HUDEP-2 (cell line): ENCODE data around the gene KRTAP19-6.
"Not testable (repeated sequence)": the region's sequence is repeated elsewhere in the genome, so short reads cannot be mapped to it uniquely, and the experiment has no call there.

Experiments used
- DNase-seq, 76 experiments: peaks; one replicate each; lab custom pipeline; 2025; ENCODE audit not compliant: unreplicated experiment in 76 of 76; lab: John Stamatoyannopoulos, UW

KRTAP19-6 gene, protein sequence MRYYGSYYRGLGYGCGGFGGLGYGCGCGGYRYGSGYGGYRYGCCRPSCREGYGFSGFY

DNA sequence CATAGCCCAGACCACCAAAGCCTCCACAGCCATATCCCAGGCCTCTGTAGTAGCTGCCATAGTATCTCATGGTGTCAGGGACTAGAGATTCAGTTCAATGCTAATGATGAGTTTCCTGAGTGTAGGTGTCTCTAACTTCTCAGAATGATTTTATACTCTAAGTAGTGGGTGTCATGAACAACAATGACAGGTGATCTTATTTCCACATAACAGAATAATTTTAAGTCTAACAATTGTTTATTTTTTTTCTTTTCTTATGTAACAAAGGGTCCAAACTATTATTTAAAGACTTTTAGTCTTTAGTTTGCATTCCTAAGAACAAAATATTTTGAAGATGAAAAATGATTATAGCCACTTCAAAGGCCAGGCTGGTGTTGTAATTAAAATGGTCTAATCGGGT is at the start of gene KRTAP19-6:
Gene KRTAP19-6, minus strand, starts transcription at position 101 of the 400 bp plus-strand sequence. Its CDS starts 31 bp downstream, at position 70.
- DNase-seq, result no peak

GRCh38 chr21:30590297-30590696 is 48.6 kb upstream of the KRTAP19-6 start, which contains the start of gene KRTAP22-2:
TSS of gene KRTAP22-2 (minus strand) at chr21:30590397.
- no peak for DNase-seq

- no peak for DNase-seq
These were observed 41.2 kb upstream of the KRTAP19-6 start for GRCh38 chr21:30582870-30583269.

DNA sequence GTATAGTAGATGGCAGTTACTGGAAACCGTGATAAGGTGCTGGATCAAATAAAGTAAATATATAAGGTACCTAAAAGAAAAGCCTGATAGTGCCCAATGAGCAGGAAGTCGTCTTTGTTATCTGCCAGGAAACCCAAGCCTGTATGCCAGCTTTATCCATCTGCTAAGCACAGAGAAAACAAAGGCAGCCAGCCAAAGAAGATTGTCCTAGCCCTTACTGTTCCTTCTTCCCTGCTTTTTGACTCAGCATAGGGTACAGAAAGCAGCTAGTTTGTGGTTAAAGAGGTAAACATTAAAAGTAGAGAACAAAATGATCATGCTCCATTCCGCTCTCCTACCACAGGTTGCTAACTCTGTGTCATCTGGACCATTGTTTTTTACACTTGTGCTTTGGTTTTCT is 38.5 kb upstream of the KRTAP19-6 start:
- DNase-seq, result no peak

- DNase-seq, result no peak
These were observed 37.7 kb upstream of the KRTAP19-6 start for GRCh38 chr21:30579346-30579745.

DNA sequence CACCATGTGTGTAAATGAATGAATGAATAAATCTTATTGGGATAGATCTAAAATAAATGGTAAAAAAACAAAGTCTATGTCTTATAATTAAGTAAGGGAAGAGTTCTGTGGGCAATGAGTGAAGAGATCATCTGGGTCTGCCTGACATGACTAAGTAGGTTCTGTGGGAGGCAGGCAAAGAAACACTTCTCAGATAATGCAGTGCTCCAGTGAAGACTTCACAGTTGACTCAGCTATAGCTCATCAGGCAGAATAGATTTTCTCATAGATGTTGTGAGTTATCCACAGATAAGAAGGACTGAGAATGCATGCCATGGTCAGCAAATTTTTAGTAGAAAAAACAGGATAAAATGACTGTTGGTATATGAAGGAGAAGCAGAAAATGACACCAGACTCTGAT is 36.1 kb upstream of the KRTAP19-6 start:
- no peak for DNase-seq

GRCh38 chr21:30567617-30568016 is 26.0 kb upstream of the KRTAP19-6 start:
- DNase-seq, result no peak

GRCh38 chr21:30563630-30564029 is 22.0 kb upstream of the KRTAP19-6 start:
- no peak for DNase-seq

DNA sequence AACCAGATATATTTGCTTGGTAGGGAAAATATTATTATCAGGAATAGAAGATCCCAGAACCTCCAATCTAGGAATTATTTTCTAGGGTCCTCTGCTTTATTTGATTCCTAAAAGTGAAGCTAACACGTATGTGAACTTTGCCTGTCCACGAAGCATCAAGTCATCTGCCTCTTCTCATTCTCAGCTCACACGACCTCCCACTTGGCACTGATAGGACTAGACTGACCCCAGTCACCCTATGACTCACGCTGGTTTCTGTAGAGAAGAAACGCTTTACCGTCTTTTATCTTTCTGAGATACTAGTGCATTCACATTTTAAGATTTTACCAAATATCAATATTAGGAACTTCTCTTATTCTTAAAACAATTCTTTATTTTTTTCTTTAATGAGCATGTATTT is 21.4 kb upstream of the KRTAP19-6 start:
- DNase-seq, result no peak

GRCh38 chr21:30561957-30562356 is 20.3 kb upstream of the KRTAP19-6 start:
- no peak for DNase-seq

DNA sequence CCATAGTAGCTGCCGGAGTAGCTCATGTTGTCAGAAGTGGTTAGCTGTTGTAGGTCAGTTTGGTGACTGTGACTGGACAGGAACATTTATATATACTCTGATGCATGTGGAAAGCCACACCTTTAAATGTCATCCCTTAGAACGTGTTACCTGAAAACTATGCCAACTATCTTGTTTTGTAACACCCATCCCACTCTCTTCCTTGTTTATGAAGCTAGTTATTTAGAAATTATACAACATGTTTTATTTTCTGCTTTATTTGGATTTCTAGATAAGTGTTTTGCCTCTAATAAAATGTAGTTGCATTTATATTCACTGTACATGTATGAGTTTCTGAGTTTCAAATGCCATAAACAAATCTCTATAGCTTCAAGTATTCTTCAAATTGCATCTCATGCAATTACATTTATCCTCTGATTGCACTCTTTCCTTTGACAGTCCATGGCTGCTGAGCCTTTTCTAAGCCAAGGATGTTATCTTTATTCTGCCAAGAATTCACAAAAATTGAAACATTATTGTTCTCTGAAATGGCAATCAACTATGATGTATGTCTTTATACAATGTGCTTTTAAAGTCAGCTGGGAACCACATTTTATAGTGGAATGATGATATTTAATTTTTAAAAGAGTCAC is 19.7 kb upstream of the KRTAP19-6 start, which contains the start of gene KRTAP19-7:
Gene KRTAP19-7, minus strand, starts transcription at position 51 of the 632 bp plus-strand sequence. Its CDS starts 25 bp downstream, at position 26.
- no peak for DNase-seq

- DNase-seq, result no peak
These were observed 13.4 kb upstream of the KRTAP19-6 start for GRCh38 chr21:30555095-30555494.

DNA sequence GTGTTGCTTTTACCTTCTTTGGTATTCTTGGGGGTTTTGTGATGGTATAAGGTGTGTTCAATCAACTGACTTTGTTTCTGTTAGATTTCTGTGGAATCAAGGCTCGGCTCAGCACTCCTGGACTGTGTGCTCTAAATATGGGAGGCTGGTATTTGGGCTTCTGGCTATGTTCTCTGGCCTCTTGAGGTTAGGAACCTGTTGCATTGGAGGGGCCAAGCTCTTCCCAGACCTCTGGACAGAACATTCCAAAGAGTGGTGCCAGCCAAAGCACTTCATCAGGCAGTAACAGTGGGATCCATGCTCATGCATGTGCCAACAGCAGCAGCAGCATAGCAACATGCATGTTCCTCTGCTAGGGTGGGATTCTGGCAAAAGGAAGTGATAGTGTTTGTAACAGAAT is 11.1 kb upstream of the KRTAP19-6 start:
- DNase-seq, result no peak

GRCh38 chr21:30518876-30519275 is 22.8 kb downstream of the KRTAP19-6 start:
- DNase-seq, result no peak

GRCh38 chr21:30515681-30516080 is 26.0 kb downstream of the KRTAP19-6 start:
- DNase-seq, result no peak

DNA sequence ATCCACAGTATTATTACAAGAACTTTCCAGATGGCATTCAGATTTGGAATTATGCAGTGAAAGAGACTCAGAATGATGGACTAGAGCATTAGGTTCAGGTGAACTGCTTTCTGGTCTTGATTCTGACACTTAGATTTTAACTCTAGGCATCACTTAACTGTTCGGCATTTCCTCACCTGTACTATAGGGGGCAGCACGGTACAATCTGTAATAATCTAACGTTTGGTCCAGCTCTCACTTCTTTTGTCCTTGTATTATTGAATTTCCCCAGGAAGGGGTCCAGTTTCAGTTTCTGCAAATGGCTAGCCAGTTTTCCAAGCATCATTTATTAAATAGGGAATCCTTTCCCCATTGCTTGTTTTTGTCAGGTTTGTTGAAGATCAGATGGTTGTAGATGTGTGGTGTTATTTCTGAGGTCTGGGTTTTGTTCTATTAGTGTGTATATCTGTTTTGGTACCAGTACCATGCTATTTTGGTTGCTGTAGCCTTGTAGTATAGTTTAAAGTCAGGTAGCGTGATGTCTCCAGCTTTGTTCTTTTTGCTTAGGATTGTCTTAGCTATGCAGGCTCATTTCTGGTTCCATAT is 36.0 kb downstream of the KRTAP19-6 start:
- DNase-seq, result not testable (repeated sequence)

DNA sequence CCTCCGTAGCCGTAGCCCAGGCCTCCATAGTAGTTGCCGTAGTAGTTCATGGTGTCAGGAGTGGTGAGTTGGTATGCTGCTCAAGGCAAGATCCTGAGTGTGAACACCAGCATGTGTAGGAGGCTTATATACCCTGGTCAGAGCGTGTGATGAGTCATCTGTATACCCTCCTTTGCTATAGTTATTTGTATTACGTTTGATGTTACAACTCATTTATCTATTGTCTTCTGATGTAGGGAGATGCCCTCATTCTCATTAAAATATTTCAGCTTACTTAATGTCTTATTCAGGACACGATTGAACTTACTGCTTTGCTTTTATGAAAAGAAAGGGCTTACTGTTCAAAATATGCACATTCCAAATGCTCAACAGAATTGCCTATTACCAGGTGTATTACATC is 39.6 kb downstream of the KRTAP19-6 start, which contains the start of gene KRTAP19-5:
Gene KRTAP19-5, minus strand, starts transcription at position 101 of the 400 bp plus-strand sequence. Its CDS starts 51 bp downstream, at position 50.
- DNase-seq, result no peak

DNA sequence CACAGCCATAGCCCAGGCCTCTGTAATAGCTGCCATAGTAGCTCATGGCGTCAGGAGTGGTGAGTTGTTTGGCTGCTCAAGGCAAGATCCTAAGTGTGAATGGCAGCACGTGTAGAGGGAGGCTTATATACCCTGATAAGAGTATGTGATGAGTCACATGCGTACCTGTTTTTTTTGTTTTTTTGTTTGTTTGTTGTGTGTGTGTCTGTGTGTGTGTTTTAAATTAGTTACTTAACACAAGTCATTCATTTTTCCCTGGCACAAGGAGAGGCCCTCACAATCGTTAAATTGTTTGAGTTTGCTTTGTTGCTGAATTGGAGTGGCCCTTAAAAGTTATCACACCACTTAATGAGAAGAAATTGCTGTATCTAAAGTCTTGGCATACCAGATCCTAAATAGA is 44.6 kb downstream of the KRTAP19-6 start, which contains the start of gene KRTAP19-4:
Gene KRTAP19-4, minus strand, starts transcription at position 101 of the 400 bp plus-strand sequence. Its CDS starts 55 bp downstream, at position 46.
- no peak for DNase-seq

DNA sequence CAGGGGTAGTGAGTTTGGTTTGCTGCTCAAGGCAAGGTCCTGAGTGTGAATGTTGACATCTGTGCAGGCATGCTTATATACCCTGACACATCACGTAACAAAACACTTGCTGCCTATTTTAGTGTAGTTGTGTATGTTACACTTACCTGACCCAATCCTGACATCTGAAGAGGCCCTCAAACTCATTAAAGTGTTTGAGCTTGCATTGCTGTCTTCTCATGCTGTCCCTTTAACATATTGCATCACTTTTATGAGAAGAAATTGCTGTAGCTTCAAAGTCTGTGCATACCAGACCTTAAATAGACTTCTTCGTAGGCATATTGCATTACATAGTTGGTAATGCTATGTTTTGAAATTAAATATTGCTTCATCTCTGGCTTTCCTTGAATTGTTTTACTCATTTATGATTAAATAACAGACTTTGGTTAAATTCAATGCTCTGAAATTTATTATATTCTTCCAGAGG is 49.7 kb downstream of the KRTAP19-6 start, which contains the start of gene KRTAP19-3:
Gene KRTAP19-3, minus strand, starts transcription at position 51 of the 466 bp plus-strand sequence. CDS start 56 bp downstream, outside the sequence.
- DNase-seq, result no peak
